ENCODE data around the gene SYNPR.

GRCh38 chr3:63290686-63291085, 12.6 kb downstream of the SYNPR start:
- TF ChIP-seq GATA2 (IDR thresholded peaks at IDR 0.05; ENCODE audit: low read depth, low read length) (no peak), GATA3 (IDR thresholded peaks at IDR 0.05; ENCODE audit: low read depth, low read length) (no peak)

Data from SH-SY5Y (cell line).